Adrenal gland (tissue), 5 donors: ENCODE data around the gene RPL4.

Experiments used
- POLR2A ChIP-seq, 2 donors: fragments of 450-650 bp; IDR thresholded peaks; one replicate each; pipeline ENCODE4 v1.6.1; 2017; ENCODE audit warnings: antibody characterized with exemption in 2 of 2, mild to moderate bottlenecking in 2 of 2, moderate library complexity in 1 of 2
- TF ChIP-seq, protein P1 (sequence below), 6 experiments: fragments of 450-650 bp in 4 of 6; fragments of 200-600 bp in 2 of 6; sonication (generic) in 1 of 6; IDR thresholded peaks; 1 replicate in 5 of 6; 2 replicates in 1 of 6; pipeline versions ENCODE4 v1.5.1 to v1.8.0; 2016 to 2021; ENCODE audit warnings: antibody characterized with exemption in 6 of 6, mild to moderate bottlenecking in 2 of 6, moderate library complexity in 1 of 6
- donor health status: DM: no; HTN: no; CAD: no.

DNA sequence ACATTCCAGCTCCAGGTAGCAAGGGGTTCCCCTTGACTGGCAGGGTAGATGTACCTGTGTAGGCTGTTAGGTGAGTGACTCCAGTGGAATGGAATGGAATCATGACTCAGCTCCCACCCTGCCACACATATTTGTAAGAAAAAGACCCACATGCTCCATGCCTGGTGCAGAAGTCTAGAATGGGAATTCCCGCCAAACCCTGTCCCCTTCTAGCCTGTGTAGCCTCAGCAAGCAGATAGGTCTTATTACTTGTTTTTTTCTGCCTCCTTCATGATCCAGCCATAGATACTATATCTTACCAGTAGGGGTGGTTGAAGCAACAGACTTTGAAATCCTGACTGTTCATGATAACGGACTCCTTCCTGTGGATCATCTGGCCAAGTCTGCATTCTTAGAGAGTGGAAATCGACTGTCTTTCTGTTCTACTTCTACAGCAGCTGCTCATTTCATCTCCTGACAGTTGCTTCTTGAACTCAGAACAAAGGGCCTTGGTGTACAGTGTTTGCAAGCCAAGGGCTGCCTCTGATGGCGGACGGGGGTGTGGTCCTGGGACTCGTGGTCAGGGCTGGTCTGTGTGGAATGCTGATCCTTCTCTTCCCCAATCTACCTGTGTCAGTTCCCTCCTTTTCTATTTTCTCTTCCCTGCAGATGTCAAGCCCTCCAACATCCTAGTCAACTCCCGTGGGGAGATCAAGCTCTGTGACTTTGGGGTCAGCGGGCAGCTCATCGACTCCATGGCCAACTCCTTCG, 23.4 kb downstream of the RPL4 start:
- TF ChIP-seq, protein P1, sequence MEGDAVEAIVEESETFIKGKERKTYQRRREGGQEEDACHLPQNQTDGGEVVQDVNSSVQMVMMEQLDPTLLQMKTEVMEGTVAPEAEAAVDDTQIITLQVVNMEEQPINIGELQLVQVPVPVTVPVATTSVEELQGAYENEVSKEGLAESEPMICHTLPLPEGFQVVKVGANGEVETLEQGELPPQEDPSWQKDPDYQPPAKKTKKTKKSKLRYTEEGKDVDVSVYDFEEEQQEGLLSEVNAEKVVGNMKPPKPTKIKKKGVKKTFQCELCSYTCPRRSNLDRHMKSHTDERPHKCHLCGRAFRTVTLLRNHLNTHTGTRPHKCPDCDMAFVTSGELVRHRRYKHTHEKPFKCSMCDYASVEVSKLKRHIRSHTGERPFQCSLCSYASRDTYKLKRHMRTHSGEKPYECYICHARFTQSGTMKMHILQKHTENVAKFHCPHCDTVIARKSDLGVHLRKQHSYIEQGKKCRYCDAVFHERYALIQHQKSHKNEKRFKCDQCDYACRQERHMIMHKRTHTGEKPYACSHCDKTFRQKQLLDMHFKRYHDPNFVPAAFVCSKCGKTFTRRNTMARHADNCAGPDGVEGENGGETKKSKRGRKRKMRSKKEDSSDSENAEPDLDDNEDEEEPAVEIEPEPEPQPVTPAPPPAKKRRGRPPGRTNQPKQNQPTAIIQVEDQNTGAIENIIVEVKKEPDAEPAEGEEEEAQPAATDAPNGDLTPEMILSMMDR (IDR thresholded peaks at IDR 0.05): no peak
- TF ChIP-seq POLR2A (IDR thresholded peaks at IDR 0.05): no peak
